SK-N-SH treated with all-trans-retinoic acid at 6 μM for 48 hours (cell line): Measurements from ENCODE around the gene KCNH1.

Experiments used
- ATAC-seq: fragments of 200-7000 bp; cut with Tn5 transposase; 3 replicates; pipeline ENCODE4 v1.9.1; 2020; ENCODE audit warnings: mild to moderate bottlenecking, moderate library complexity
- ARNTL ChIP-seq: fragments of 450-650 bp; formaldehyde crosslinking; IDR thresholded peaks from 2 replicates; pipeline ENCODE4 v1.5.0; 2020; ENCODE audit warnings: low read depth, mild to moderate bottlenecking, moderate library complexity, borderline replicate concordance
- BACH2 ChIP-seq: fragments of 250-450 bp; sonication (Bioruptor Pico); IDR thresholded peaks from 2 replicates; pipeline ENCODE4 v1.9.0; 2021; ENCODE audit warnings: mild to moderate bottlenecking, borderline replicate concordance
- CSDC2 ChIP-seq: fragments of 250-450 bp; sonication (Bioruptor Pico); IDR thresholded peaks from 2 replicates; pipeline ENCODE4 v1.5.0; 2020; ENCODE audit warnings: mild to moderate bottlenecking, moderate library complexity
- ESRRG ChIP-seq: fragments of 250-450 bp; sonication (Bioruptor Pico); IDR thresholded peaks from 2 replicates; pipeline ENCODE4 v1.6.1; 2021; ENCODE audit warnings: mild to moderate bottlenecking
- GLIS3 ChIP-seq: fragments of 250-450 bp; sonication (Bioruptor Pico); IDR thresholded peaks from 2 replicates; pipeline ENCODE4 v1.5.0; 2020; ENCODE audit warnings: mild to moderate bottlenecking, moderate library complexity
- OSR1 ChIP-seq: fragments of 250-450 bp; sonication (Bioruptor Pico); IDR thresholded peaks from 2 replicates; pipeline ENCODE4 v1.8.0; 2022; ENCODE audit warnings: moderate library complexity, mild to moderate bottlenecking, inconsistent platforms
- PPARA ChIP-seq: fragments of 250-450 bp; sonication (Bioruptor Pico); IDR thresholded peaks from 2 replicates; pipeline ENCODE4 v1.5.0; 2020; ENCODE audit warnings: mild to moderate bottlenecking, borderline replicate concordance
- RARB ChIP-seq: fragments of 250-450 bp; sonication (Bioruptor Pico); IDR thresholded peaks from 2 replicates; pipeline ENCODE4 v1.8.0; 2021; ENCODE audit warnings: mild to moderate bottlenecking, moderate library complexity
- SNAI2 ChIP-seq: fragments of 250-450 bp; sonication (Bioruptor Pico); IDR thresholded peaks from 2 replicates; pipeline ENCODE4 v1.5.0; 2020; ENCODE audit warnings: mild to moderate bottlenecking, moderate library complexity
- TCF4 ChIP-seq: fragments of 250-450 bp; sonication (Bioruptor Pico); IDR thresholded peaks from 2 replicates; pipeline ENCODE4 v1.8.0; 2021; ENCODE audit warnings: mild to moderate bottlenecking, moderate library complexity, borderline replicate concordance
- TOX ChIP-seq: fragments of 250-450 bp; sonication (Bioruptor Pico); IDR thresholded peaks from 2 replicates; pipeline ENCODE4 v1.8.0; 2021; ENCODE audit warnings: mild to moderate bottlenecking, moderate library complexity, borderline replicate concordance
- ZC3H10 ChIP-seq: fragments of 250-450 bp; sonication (Bioruptor Pico); IDR thresholded peaks from 2 replicates; pipeline ENCODE4 v1.5.1; 2021; ENCODE audit warnings: mild to moderate bottlenecking, moderate library complexity
- ZFP3 ChIP-seq: fragments of 250-450 bp; sonication (Bioruptor Pico); IDR thresholded peaks from 2 replicates; pipeline ENCODE4 v1.5.0; 2020; ENCODE audit warnings: mild to moderate bottlenecking, moderate library complexity
- ZFP30 ChIP-seq: fragments of 450-650 bp; formaldehyde crosslinking; IDR thresholded peaks from 2 replicates; pipeline ENCODE4 v1.5.0; 2022; ENCODE audit warnings: mild to moderate bottlenecking, moderate library complexity
- ZNF565 ChIP-seq: fragments of 450-650 bp; formaldehyde crosslinking; conservative IDR thresholded peaks from 2 replicates; pipeline ENCODE4 v1.5.0; 2020; ENCODE audit warnings: low read depth, mild to moderate bottlenecking, moderate library complexity
- TF ChIP-seq, protein P1 (sequence below): fragments of 250-450 bp; sonication (Bioruptor Pico); IDR thresholded peaks from 2 replicates; pipeline ENCODE4 v1.8.0; 2021; ENCODE audit warnings: low read depth, mild to moderate bottlenecking, moderate library complexity, borderline replicate concordance
- TF ChIP-seq, protein P2 (sequence below): fragments of 250-450 bp; sonication (Bioruptor Pico); IDR thresholded peaks from 2 replicates; pipeline ENCODE4 v1.8.0; 2020; ENCODE audit warnings: mild to moderate bottlenecking, moderate library complexity, borderline replicate concordance
- TF ChIP-seq, protein P3 (sequence below): fragments of 250-450 bp; sonication (Bioruptor Pico); IDR thresholded peaks from 2 replicates; pipeline ENCODE4 v1.5.0; 2020; ENCODE audit warnings: mild to moderate bottlenecking, moderate library complexity
- TF ChIP-seq, protein P4 (sequence below): fragments of 250-450 bp; sonication (Bioruptor Pico); IDR thresholded peaks from 2 replicates; pipeline ENCODE4 v1.5.1; 2021; ENCODE audit warnings: mild to moderate bottlenecking, moderate library complexity
- TF ChIP-seq, protein P5 (sequence below): fragments of 250-450 bp; sonication (Bioruptor Pico); IDR thresholded peaks from 2 replicates; pipeline ENCODE4 v1.5.1; 2020; ENCODE audit warnings: low read depth, mild to moderate bottlenecking, moderate library complexity

KCNH1 gene

DNA sequence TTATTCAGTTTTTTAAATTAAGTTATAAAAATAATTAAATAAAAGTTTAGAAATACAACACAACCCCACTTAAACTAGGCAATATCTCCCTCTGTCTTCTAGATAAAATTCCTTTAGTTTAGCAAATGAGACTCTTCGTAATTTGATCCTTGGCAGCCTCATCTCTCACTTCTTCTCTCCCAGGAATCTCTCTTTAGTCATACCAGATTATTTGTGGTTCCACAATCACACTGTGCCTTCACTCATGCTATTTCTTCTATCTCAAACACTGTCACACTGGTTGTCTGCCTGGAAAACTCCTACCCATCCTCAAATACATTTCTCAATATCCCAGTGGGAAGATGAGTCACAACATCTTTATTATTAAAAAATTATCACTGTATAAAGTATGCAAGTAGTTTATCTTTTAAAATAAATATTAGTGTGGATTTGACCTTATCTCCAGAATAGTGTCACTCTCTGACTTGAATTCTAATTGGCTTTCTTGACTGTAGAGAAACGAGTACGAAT lies 195.5 kb downstream of the KCNH1 start:
- TF ChIP-seq ZFP3 (CRISPR knock-in tag), result peak; percentile 94
- no peak for TF ChIP-seq ESRRG (CRISPR knock-in tag)
- no peak for TF ChIP-seq GLIS3 (CRISPR knock-in tag)
- no peak for ATAC-seq

DNA sequence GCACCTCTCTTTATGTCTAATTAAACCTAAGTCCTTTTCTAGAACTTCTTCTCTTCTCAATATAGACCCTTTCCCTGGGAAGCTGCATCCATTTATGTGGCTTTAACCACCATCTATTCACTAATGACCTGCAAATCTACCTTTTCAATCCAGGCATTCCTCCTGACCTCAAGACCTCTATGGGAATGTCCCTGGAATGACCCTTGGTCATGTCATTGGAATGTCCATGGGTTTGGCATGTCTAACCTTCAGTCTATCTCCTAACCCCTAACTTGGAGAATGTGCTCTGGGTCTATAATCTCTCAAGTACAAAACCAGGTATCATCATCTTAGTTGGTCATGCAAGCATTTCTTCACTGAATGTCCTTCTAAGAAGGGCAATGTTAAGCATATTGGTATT lies 196.1 kb downstream of the KCNH1 start:
- no peak for ATAC-seq
- TF ChIP-seq BACH2 (CRISPR knock-in tag) (no peak), TOX (no peak), ARNTL (CRISPR knock-in tag) (no peak), CSDC2 (CRISPR knock-in tag) (no peak), ESRRG (CRISPR knock-in tag) (no peak), PPARA (CRISPR knock-in tag) (no peak), RARB (CRISPR knock-in tag) (no peak), SNAI2 (CRISPR knock-in tag) (no peak), ZFP3 (CRISPR knock-in tag) (no peak), ZFP30 (CRISPR knock-in tag) (no peak), TCF4 (CRISPR knock-in tag) (no peak), ZNF565 (CRISPR knock-in tag) (no peak), OSR1 (no peak), ZC3H10 (CRISPR knock-in tag) (no peak)
- TF ChIP-seq, protein P1, sequence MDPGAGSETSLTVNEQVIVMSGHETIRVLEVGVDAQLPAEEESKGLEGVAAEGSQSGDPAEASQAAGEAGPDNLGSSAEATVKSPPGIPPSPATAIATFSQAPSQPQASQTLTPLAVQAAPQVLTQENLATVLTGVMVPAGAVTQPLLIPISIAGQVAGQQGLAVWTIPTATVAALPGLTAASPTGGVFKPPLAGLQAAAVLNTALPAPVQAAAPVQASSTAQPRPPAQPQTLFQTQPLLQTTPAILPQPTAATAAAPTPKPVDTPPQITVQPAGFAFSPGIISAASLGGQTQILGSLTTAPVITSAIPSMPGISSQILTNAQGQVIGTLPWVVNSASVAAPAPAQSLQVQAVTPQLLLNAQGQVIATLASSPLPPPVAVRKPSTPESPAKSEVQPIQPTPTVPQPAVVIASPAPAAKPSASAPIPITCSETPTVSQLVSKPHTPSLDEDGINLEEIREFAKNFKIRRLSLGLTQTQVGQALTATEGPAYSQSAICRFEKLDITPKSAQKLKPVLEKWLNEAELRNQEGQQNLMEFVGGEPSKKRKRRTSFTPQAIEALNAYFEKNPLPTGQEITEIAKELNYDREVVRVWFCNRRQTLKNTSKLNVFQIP (CRISPR knock-in tag), result no peak
- TF ChIP-seq, protein P2, sequence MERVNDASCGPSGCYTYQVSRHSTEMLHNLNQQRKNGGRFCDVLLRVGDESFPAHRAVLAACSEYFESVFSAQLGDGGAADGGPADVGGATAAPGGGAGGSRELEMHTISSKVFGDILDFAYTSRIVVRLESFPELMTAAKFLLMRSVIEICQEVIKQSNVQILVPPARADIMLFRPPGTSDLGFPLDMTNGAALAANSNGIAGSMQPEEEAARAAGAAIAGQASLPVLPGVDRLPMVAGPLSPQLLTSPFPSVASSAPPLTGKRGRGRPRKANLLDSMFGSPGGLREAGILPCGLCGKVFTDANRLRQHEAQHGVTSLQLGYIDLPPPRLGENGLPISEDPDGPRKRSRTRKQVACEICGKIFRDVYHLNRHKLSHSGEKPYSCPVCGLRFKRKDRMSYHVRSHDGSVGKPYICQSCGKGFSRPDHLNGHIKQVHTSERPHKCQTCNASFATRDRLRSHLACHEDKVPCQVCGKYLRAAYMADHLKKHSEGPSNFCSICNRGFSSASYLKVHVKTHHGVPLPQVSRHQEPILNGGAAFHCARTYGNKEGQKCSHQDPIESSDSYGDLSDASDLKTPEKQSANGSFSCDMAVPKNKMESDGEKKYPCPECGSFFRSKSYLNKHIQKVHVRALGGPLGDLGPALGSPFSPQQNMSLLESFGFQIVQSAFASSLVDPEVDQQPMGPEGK (CRISPR knock-in tag), result no peak
- TF ChIP-seq, protein P3, sequence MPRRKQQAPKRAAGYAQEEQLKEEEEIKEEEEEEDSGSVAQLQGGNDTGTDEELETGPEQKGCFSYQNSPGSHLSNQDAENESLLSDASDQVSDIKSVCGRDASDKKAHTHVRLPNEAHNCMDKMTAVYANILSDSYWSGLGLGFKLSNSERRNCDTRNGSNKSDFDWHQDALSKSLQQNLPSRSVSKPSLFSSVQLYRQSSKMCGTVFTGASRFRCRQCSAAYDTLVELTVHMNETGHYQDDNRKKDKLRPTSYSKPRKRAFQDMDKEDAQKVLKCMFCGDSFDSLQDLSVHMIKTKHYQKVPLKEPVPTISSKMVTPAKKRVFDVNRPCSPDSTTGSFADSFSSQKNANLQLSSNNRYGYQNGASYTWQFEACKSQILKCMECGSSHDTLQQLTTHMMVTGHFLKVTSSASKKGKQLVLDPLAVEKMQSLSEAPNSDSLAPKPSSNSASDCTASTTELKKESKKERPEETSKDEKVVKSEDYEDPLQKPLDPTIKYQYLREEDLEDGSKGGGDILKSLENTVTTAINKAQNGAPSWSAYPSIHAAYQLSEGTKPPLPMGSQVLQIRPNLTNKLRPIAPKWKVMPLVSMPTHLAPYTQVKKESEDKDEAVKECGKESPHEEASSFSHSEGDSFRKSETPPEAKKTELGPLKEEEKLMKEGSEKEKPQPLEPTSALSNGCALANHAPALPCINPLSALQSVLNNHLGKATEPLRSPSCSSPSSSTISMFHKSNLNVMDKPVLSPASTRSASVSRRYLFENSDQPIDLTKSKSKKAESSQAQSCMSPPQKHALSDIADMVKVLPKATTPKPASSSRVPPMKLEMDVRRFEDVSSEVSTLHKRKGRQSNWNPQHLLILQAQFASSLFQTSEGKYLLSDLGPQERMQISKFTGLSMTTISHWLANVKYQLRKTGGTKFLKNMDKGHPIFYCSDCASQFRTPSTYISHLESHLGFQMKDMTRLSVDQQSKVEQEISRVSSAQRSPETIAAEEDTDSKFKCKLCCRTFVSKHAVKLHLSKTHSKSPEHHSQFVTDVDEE (CRISPR knock-in tag), result no peak
- TF ChIP-seq, protein P4, sequence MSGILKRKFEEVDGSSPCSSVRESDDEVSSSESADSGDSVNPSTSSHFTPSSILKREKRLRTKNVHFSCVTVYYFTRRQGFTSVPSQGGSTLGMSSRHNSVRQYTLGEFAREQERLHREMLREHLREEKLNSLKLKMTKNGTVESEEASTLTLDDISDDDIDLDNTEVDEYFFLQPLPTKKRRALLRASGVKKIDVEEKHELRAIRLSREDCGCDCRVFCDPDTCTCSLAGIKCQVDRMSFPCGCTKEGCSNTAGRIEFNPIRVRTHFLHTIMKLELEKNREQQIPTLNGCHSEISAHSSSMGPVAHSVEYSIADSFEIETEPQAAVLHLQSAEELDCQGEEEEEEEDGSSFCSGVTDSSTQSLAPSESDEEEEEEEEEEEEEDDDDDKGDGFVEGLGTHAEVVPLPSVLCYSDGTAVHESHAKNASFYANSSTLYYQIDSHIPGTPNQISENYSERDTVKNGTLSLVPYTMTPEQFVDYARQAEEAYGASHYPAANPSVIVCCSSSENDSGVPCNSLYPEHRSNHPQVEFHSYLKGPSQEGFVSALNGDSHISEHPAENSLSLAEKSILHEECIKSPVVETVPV, result no peak
- TF ChIP-seq, protein P5, sequence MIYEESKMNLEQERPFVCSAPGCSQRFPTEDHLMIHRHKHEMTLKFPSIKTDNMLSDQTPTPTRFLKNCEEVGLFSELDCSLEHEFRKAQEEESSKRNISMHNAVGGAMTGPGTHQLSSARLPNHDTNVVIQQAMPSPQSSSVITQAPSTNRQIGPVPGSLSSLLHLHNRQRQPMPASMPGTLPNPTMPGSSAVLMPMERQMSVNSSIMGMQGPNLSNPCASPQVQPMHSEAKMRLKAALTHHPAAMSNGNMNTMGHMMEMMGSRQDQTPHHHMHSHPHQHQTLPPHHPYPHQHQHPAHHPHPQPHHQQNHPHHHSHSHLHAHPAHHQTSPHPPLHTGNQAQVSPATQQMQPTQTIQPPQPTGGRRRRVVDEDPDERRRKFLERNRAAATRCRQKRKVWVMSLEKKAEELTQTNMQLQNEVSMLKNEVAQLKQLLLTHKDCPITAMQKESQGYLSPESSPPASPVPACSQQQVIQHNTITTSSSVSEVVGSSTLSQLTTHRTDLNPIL (CRISPR knock-in tag), result no peak

DNA sequence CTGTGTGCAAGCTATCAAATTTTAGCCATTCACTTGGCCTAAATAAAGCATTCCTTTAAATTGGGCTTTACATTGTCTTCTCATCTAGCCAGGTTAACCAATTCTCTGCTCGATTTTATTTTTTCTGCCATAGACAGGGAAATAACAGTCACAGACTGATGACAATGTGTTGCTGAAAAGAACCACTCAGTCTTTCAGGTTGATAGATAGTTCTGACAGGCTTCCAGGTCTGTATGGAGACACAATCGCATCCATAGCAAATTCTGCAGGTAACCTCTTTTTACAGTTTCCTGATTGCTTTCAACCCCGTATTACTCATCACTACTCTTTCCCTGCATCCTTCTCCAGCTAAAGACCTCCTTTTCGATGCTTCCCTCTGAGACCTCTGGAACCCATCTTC lies 198.0 kb downstream of the KCNH1 start:
- TF ChIP-seq TCF4 (CRISPR knock-in tag) (no peak), ARNTL (CRISPR knock-in tag) (no peak), ZFP30 (CRISPR knock-in tag) (no peak), RARB (CRISPR knock-in tag) (no peak), GLIS3 (CRISPR knock-in tag) (no peak), ZFP3 (CRISPR knock-in tag) (no peak), PPARA (CRISPR knock-in tag) (no peak)
- TF ChIP-seq, protein P3 (CRISPR knock-in tag), result no peak
- TF ChIP-seq, all 23 proteins: peak for 0
- ATAC-seq, result no peak
